Measurements from ENCODE around the gene CAMTA1.

CAMTA1 gene

GRCh38 chr1:6941786-6942185 lies 156.5 kb downstream of the CAMTA1 start:
- DNase-seq: no peak

GRCh38 chr1:6942990-6943389 lies 157.7 kb downstream of the CAMTA1 start:
- DNase-seq: no peak

GRCh38 chr1:6944434-6944833 lies 159.2 kb downstream of the CAMTA1 start:
- no peak for DNase-seq

- DNase-seq: no peak
These were observed 162.7 kb downstream of the CAMTA1 start for GRCh38 chr1:6947952-6948351.

GRCh38 chr1:6948416-6948815 lies 163.2 kb downstream of the CAMTA1 start:
- no peak for DNase-seq

GRCh38 chr1:6948861-6949260 lies 163.6 kb downstream of the CAMTA1 start:
- DNase-seq: no peak

- DNase-seq: no peak
These were observed 164.9 kb downstream of the CAMTA1 start for GRCh38 chr1:6950001-6950765.

GRCh38 chr1:6951536-6951935 lies 166.3 kb downstream of the CAMTA1 start:
- DNase-seq: no peak

GRCh38 chr1:6953216-6953615 lies 168.0 kb downstream of the CAMTA1 start:
- no peak for DNase-seq

- no peak for DNase-seq
These were observed 168.7 kb downstream of the CAMTA1 start for GRCh38 chr1:6953907-6954364.

GRCh38 chr1:6954591-6954990 lies 169.3 kb downstream of the CAMTA1 start:
- no peak for DNase-seq

GRCh38 chr1:6955357-6956094 lies 170.3 kb downstream of the CAMTA1 start:
- DNase-seq: no peak

- DNase-seq: no peak
These were observed 171.4 kb downstream of the CAMTA1 start for GRCh38 chr1:6956488-6957159.

GRCh38 chr1:6957341-6957740 lies 172.1 kb downstream of the CAMTA1 start:
- DNase-seq: no peak

GRCh38 chr1:6958407-6959030 lies 173.3 kb downstream of the CAMTA1 start:
- peak; percentile 2 for DNase-seq

- DNase-seq: no peak
These were observed 174.2 kb downstream of the CAMTA1 start for GRCh38 chr1:6959491-6959890.

- DNase-seq: no peak
These were observed 175.1 kb downstream of the CAMTA1 start for GRCh38 chr1:6960291-6960811.

GRCh38 chr1:6960860-6961259 lies 175.6 kb downstream of the CAMTA1 start:
- no peak for DNase-seq

- DNase-seq: no peak
These were observed 176.0 kb downstream of the CAMTA1 start for GRCh38 chr1:6961289-6961688.

GRCh38 chr1:6961905-6962477 lies 176.7 kb downstream of the CAMTA1 start:
- DNase-seq: no peak

GRCh38 chr1:6962478-6962995 lies 177.3 kb downstream of the CAMTA1 start:
- DNase-seq: no peak

Data from GF-D8 (cell line).